HS-5 (cell line): ENCODE results near the gene STAB1.
"Not testable (repeated sequence)": the region's sequence is repeated elsewhere in the genome, so short reads cannot be mapped to it uniquely, and the experiment has no call there.

ENCODE experiments used
- DNase-seq: peaks from one replicate; pipeline ENCODE4 v3.0.0-alpha.2; 2012; ENCODE audit warnings: low read depth

Gene STAB1

DNA sequence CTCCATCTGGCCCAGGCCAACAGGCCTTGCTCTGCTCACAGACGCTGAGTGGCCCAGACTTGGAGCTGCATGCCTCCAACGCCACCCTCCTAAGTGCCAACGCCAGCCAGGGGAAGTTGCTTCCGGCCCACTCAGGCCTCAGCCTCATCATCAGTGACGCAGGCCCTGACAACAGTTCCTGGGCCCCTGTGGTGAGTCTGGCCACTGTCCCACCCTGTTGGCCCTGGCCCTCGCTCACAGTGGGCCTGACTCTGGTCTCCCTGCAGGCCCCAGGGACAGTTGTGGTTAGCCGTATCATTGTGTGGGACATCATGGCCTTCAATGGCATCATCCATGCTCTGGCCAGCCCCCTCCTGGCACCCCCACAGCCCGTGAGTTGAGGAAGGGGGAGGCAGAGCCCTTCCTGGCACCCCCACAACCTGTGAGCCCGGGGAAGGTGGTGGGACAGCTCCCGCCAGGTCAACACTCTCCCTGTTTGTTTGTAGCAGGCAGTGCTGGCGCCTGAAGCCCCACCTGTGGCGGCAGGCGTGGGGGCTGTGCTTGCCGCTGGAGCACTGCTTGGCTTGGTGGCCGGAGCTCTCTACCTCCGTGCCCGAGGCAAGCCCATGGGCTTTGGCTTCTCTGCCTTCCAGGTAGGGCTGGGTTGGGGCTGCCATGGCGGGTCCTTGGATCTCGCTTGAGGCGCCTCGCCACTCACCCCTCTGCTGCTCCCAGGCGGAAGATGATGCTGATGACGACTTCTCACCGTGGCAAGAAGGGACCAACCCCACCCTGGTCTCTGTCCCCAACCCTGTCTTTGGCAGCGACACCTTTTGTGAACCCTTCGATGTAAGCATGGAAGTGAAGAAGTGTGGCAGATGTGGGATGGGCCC is 28.5 kb downstream of the STAB1 start:
- DNase-seq = no peak

DNA sequence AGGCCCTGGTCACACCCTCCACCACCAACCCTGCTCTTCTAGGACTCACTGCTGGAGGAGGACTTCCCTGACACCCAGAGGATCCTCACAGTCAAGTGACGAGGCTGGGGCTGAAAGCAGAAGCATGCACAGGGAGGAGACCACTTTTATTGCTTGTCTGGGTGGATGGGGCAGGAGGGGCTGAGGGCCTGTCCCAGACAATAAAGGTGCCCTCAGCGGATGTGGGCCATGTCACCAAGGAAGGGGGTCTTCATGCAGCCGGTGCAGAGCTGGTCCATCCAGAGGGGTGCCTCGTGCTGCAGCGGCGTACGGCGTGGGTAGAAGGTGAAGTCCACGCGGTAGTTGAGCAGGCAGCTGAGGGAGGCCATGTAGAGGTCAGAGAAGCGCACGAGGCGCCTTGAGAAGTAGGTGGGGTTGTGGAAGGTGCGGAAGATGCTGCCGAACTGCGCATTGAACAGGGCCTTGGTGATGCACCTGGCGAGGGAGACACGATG is 29.2 kb downstream of the STAB1 start:
- no peak for DNase-seq

GRCh38 chr3:52524752-52525679 is 29.9 kb downstream of the STAB1 start:
- no peak for DNase-seq

DNA sequence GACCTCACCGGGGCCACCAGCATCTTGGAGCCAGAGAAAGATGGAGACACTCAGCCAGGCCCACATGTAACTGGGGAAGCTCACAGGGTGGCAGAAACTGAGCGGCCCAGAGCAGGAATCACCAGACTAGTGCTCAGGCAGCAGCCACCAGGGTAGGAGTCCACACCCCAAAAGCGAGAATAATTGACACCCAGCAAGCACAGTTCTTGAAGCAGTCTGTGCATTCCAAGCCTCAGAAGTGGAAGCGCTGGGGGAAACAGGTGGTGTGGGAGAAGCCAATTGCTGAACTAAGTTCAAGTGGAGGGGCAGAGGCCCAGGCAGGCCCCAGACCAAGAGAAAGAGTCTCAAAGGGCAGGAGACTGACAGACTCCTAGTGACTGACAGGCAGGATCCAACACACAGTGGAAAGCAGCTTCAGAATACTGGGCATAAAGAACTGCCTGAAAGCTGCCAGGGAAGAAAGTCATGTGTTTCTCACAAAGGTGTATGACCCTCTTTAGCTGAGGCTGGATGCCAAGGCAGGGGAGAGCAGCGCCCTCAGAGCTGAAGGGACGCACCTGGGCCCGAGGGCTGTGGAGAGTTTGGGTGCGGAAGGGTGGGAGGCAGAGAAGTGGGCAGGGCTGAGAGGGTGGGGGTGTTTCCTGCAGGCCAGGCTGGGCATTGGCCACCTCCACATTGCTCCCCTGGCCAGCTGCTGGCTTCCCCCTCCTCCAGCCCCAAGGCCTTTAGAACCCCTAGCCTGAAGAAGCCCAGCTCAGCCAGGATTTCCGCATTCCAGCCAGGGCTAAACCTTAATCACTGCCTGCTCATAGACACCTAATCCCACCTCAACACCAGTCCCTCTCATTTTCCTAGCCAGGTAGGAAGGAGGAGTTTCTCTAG is 30.8 kb downstream of the STAB1 start:
- no peak for DNase-seq

DNA sequence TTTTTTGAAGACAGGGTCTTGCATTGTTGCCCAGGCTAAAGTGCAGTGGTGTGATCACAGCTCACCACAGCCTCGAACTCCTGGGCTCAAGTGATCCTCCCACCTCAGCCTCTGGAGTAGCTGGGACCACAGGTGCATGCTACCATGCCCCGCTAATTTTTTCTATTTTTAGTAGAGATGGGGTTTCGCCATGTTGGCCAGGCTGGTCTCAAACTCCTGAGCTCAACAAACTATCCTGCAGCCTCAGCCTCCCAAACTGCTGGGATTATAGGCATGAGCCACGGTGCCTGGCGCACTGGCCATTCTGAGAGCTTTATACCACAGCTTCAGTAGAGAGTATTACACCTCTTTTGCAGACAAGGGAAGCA is 31.5 kb downstream of the STAB1 start:
- DNase-seq = not testable (repeated sequence)

DNA sequence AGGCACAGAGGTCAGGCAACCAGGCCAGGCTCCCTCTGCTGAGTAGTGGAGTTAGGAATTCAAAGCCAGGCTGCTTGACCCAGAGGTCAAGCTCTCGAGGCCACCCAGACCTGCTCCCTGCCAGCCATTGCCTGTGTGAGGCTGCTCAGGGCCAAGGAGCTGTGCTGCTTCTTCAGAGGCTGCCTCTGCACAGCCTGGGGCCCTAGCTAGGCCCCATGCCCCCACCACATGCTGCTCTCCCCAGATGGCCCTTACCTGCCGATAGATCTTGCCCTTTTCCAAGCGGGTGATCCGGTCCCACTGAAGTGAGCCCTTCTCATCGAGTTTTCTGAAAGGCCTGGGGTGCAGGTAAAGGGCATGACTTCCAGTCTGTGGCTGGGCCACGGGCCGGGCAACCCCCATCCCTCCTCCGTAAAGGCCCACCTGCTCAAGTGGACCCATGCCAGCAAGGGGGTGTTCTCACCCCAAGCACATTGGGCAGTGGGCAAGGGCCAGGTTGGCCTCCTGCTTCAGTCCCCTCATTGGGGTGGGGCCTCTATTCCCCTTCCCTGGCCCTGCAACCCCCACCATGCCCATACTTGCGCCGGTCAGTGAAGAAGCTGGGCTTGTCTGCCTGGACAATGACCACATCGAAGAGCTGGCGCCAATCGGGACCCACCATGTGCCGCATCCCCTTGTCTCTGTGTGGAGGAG is 32.0 kb downstream of the STAB1 start:
- DNase-seq = no peak

- DNase-seq = no peak
Measured at GRCh38 chr3:52527732-52528585, 32.8 kb downstream of the STAB1 start.

GRCh38 chr3:52528586-52529375 is 33.6 kb downstream of the STAB1 start:
- no peak for DNase-seq

DNA sequence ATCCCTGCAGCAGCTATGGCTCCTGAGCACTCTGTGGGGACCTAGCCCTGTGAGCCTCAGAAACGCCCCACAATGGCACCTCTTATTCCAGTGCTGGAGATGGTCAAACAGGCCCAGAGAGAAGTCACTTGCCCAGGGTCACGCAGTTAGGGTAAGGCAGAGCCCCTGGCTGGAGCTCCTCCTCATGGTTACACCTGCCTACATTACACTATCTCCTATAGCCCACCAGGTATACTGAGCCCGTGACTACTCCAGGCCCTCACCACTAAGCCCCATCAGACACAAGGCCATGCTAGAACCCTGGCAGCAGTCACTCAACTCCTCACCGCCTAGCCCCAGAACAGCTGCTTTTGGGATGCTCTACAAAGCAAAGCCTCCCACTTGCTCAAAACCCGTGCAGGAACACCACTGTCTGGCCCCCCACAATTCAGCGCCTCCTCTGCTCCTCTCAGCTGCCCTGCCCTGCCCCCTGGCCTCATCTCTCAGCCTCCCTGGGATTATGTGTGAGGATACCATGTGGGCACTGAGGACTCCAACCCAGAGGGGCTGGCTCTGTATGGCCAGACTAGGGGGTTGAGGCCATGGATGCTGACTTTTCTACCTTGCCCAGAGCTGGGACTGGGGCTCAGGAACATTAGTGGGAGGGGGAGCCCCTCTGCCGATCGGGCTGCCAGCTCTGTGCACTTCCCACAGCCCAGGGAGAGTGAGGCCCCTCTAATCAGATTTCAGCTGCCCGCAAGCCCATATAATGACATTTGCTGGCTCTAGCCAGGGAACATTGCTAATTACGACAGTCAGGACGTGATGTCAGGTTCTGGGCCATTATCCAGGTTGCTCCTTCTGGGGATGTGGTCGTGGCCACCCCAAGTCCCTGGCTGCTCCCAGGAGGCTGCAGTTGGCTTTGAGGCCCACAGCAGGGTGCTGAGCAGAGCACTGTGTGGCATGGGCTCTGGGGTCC is 34.5 kb downstream of the STAB1 start:
- DNase-seq = no peak

DNA sequence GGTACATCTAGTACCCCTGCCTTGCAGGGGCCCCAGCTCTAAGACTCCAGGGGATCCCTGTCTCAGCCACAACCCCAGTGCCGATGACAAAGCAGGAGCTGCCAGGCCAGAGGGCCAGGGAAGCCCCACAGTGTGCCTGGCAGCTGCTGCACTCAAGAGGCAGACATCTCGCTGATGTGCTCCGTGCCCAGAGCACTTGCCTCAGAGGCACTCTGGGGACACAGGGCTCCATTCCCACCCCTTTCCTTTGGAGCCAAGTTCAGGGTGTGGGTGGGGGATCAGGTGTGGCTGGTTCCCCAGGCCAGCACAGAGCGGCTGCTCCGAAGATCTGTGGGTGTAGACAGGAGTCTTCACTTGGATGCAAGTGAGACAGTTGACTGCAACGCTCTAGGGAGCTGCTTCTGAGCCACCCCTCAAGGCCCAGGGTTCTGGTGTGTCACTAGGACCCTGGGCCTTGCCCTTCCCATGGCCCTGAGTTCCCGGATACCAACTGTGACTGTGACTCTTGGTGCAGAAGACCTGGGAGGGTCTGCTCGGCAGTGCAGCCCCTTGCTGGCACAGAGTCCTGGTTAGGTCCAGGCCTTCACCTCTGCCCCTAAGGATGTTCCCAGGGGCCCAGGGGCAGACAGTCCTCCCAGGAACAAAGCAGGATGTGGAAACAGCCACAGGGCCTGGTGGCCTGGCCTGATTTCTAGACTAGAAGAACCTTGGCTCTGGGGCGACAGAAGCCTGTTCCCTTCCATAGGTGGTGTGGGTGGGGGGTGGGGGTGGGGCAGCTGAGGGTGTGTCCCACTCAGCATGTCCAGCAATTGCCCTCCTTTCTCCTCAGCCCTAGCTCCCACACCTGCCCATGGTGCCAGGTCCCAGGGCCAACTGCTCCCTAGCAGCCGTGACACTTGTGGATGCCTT is 36.0 kb downstream of the STAB1 start:
- DNase-seq = no peak

DNA sequence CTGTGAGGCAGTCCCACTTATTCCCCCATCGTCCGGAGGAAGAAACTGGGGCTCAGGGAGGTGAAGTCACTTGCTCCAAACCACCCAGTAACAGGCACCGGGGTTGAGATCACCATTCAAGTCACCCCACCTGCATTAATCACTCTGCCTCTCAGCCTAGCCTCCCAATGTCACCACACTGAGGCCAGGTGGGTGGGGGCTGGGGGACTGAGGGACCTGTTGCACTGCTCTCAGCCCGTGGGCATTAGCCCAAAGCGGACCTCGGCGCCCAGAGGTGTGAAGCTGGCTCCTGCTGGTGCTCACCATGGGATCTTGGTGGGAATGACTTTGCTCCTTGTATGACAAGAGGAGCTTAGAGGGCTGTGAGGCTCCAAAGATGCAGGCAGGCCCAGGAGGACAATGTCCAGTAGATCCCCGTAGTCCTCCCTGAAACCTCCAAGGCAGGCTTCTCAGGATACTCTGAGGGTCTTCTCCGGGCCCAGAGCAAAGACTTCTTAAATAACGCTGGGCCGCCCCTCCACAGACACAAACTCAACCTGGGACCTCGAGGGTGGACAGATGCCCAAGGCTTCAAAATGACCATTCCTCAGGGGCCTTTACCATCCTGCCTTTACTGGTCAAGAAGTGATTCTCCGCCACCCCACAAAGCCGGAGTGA is 36.9 kb downstream of the STAB1 start:
- DNase-seq = no peak

DNA sequence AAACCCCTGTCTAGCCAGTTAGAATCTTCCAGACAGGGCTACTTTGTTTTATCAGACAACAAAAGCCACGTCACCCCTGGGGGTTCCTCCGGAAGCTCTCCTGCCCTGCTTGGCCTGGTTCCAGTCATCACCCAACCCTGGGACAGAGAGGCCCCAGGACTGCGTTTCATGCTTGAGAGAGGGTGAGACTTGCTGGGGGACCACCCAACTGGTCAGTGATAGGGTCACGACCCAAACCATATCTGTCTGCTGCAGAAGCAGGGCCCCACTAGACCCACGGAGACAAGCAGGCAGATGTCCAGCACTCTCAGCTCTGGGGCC is 37.3 kb downstream of the STAB1 start:
- DNase-seq = no peak

DNA sequence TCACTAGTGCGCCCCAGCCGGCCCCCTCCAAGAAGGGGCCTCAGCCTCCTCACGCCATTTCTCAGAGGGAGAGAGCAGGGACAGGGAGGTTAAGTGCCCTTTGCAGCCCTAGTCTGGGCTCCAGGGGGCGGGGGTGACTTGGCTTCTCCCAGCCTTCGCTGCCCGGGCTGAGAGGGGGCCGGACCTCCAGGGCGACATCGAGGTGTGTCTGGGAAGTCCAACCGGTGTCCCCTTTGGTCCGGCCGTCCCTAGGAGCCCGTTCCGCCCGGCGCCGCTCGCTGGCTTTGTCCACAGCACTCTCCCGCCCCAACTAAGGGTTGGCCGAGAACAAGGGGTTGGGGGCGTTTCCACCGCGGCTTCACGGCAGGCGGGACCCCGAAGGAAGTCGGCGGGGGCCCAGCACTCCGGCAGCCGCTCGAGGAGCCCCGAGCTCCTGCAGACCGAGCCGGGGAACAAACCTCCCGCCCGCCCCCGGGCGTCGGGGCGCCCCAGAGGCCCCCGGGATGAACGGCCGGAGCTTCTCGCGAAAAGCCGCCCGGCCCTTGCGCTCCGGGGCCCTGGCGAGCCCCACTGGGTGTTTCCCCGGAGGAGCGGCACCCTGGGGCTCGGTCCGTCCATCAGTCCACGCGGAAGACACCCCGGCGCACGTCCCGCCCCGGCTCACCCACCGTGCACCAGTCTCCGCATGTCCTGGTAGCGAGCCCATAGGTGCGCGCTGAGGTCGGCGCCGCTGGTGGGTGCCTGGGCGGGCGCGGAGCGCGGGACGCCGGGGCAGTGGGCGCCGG is 37.9 kb downstream of the STAB1 start:
- DNase-seq = no peak

DNA sequence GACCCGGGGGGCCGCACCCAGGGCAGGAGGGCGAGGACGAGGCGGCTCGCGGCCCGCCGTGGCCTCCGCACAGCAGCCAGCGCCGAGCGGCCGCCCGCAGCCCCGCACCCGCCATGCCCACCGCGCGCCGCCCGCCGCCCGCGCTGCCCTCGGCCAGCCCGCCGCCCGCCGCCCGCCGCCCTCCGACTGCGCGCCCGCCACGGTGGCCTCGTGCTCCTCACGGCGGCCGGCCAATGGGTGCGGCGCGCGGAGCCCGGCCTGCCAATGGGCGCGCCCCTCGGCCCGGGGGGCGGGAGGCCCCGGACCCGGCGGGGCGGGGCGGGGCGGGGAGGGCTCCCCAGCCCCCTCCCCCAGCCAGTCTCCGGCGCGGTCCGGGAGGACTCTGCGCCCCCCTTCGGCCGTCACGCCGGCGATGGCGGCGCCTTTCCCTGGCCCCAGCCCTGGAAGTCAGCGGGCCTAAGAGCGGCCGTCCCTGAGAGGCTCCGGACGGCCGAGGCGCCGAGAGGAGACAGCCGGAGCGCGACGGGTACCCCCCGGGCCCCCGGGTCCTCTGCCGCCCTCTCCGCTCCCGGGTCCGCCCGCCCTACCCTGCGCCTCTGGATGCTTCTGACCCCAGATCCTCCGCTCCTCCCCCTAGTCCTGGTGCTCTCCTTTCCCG is 38.6 kb downstream of the STAB1 start, which contains the start of gene NT5DC2:
TSS of gene NT5DC2 (minus strand) at position 235 of the 658 bp plus-strand sequence. CDS start at position 115, 120 bp downstream.
- DNase-seq = no peak
